ENCODE measurements around the gene RAB34. TPM values are rescaled to one million over a fixed set of nuclear protein-coding genes. Genes with fewer than 3 reads are reported as not detected.

Gene RAB34
- total and polyA plus RNA-seq, 9 of the 15 experiments (the other 6 are each of a cell fraction or from before 2014, with no cell fraction given) = 0.07 to 3.8 (median 0.46) TPM; not detected in 1

GRCh38 chr17:28725660-28726225 lies 8.1 kb upstream of the RAB34 start (continued):
- TF ChIP-seq REST (IDR thresholded peaks at IDR 0.05; ENCODE audit: borderline replicate concordance) (peak; percentile 75), REST (CRISPR knock-in tag; IDR thresholded peaks at IDR 0.05; ENCODE audit: low read depth) (no peak; the same call in 1 of the 2 replicates), JUN (IDR thresholded peaks at IDR 0.05; ENCODE audit: borderline replicate concordance, low read depth, low read length) (peak; percentile 13; the same call in 1 of the 2 replicates), JUN (CRISPR knock-in tag; IDR thresholded peaks at IDR 0.05; ENCODE audit: borderline replicate concordance) (no peak), HNRNPK (IDR thresholded peaks at IDR 0.05; ENCODE audit: low read depth, low read length, poor library complexity, severe bottlenecking) (peak; percentile 44), THAP12 (CRISPR knock-in tag; IDR thresholded peaks at IDR 0.05) (peak; percentile 96), NRF1 (conservative IDR thresholded peaks at IDR 0.05 in 1 of 2, IDR thresholded peaks at IDR 0.05 in 1 of 2) (peak; percentile 83 to 86), POLR2A (conservative IDR thresholded peaks at IDR 0.05) (peak; percentile 81), NONO (IDR thresholded peaks at IDR 0.05; ENCODE audit: low read depth in 2 of 2, low read length in 1 of 2) (peak in 1 of 2 experiments; percentile 72; a peak in 1 of 4 replicates), HES1 (IDR thresholded peaks at IDR 0.05; ENCODE audit: low read depth) (peak; percentile 79), CBFB (CRISPR knock-in tag; IDR thresholded peaks at IDR 0.05) (peak; percentile 76), MAX (CRISPR knock-in tag; IDR thresholded peaks at IDR 0.05) (peak; percentile 97), RHOXF2B (CRISPR knock-in tag; conservative IDR thresholded peaks at IDR 0.05) (peak; percentile 86; the same call in 1 of the 2 replicates), MLX (CRISPR knock-in tag; conservative IDR thresholded peaks at IDR 0.05) (peak in 1 of 2 experiments; percentile 81; a peak in 1 of 4 replicates), MAZ (CRISPR knock-in tag; conservative IDR thresholded peaks at IDR 0.05 in 1 of 2, IDR thresholded peaks at IDR 0.05 in 1 of 2) (peak; percentile 84 to 94)
